Activated naive CD8-positive, alpha-beta T cell treated with anti-CD3 and anti-CD28 coated beads, Interleukin-2, amount 10 ng/mL, durations not matched to agents 7 days and 5 days (primary cell): ENCODE results near the gene EXD3. TPM values are rescaled to one million over a fixed set of nuclear protein-coding genes. Genes with fewer than 3 reads are reported as not detected.

Source experiments
- ATAC-seq: fragments of 150-1000 bp; cut with Tn5 transposase; one replicate; pipeline ENCODE4 v1.10.0; 2021; ENCODE audit warnings: low read depth, moderate library complexity
- POLR2A ChIA-PET: fragments of 350-600 bp; sonication (Branson Sonifier 250); formaldehyde crosslinking; loops from one replicate; lab custom pipeline; 2021; ENCODE audit warnings: antibody characterized with exemption; lab: Charles Lee
- DNase-seq: peaks from one replicate; pipeline ENCODE4 v3.0.0; 2021
- H3K27ac Mint-ChIP-seq: one replicate; pipeline ENCODE4 v1.8.0; 2022; ENCODE audit warnings: mild to moderate bottlenecking, mixed read lengths
- H3K27me3 Mint-ChIP-seq: one replicate; pipeline ENCODE4 v1.8.0; 2022; ENCODE audit warnings: mild to moderate bottlenecking, moderate library complexity, mixed read lengths
- H3K36me3 Mint-ChIP-seq: one replicate; pipeline ENCODE4 v1.8.0; 2021; ENCODE audit warnings: mild to moderate bottlenecking, mixed read lengths
- H3K4me1 Mint-ChIP-seq: one replicate; pipeline ENCODE4 v1.8.0; 2021; ENCODE audit warnings: mixed read lengths
- H3K4me3 Mint-ChIP-seq: one replicate; pipeline ENCODE4 v1.8.0; 2022; ENCODE audit warnings: mild to moderate bottlenecking, moderate library complexity, mixed read lengths
- H3K9me3 Mint-ChIP-seq: one replicate; pipeline ENCODE4 v1.8.0; 2021; ENCODE audit warnings: mixed read lengths
- total RNA-seq, 2 experiments: library from RNA; stranded (reverse); gene quantifications; one replicate each; pipeline ENCODE4 v1.2.3, GENCODE V29; 2021

The EXD3 gene
- total RNA-seq, 2 experiments from 2014 or later, result 23.4 to 24.7 TPM

- POLR2A ChIA-PET, result interaction anchor here (1.0 kb wide), 1 partner anchor 25 kb away, joined by 3 read pairs; no protein-coding TSS in a partner anchor
- Mint-ChIP-seq H3K36me3 (no peaks in the 10 kb centered on the region), H3K27me3 (peaks cover 4% of the 10 kb centered on the region), H3K4me3 (no peak overlapping the region), H3K4me1 (peaks cover 3% of the 10 kb centered on the region), H3K9me3 (no peaks in the 10 kb centered on the region), H3K27ac (no peak overlapping the region)
- peak; percentile 28 for DNase-seq
- ATAC-seq, result no peak
Observed at GRCh38 chr9:137436761-137437600, 14.0 kb upstream of the EXD3 start.

GRCh38 chr9:137435980-137436760, 13.2 kb upstream of the EXD3 start:
- Mint-ChIP-seq H3K27ac (no peak overlapping the region), H3K36me3 (no peaks in the 10 kb centered on the region)
- ATAC-seq, result no peak

GRCh38 chr9:137435381-137435891, 12.5 kb upstream of the EXD3 start:
- H3K36me3 Mint-ChIP-seq, result no peaks in the 10 kb centered on the region
- H3K27ac Mint-ChIP-seq, result no peak overlapping the region
- peaks cover 1% of the 10 kb centered on the region for H3K4me1 Mint-ChIP-seq
- H3K4me3 Mint-ChIP-seq, result no peak overlapping the region
- DNase-seq (peak; percentile 32), ATAC-seq (no peak)
- POLR2A ChIA-PET, result interaction anchor here (1.5 kb wide), 1 partner anchor 9 kb away, joined by 3 read pairs; no protein-coding TSS in a partner anchor
- H3K9me3 Mint-ChIP-seq, result no peaks in the 10 kb centered on the region
- H3K27me3 Mint-ChIP-seq, result peaks cover 2% of the 10 kb centered on the region

More at GRCh38 chr9:137435980-137436760, 13.2 kb upstream of the EXD3 start:
- H3K9me3 Mint-ChIP-seq, result no peaks in the 10 kb centered on the region
- POLR2A ChIA-PET, result interaction anchor here (1.0 kb wide), 1 partner anchor 26 kb away, joined by 3 read pairs; no protein-coding TSS in a partner anchor
- no peak for DNase-seq
- peaks cover 2% of the 10 kb centered on the region for H3K27me3 Mint-ChIP-seq
- peaks cover 1% of the 10 kb centered on the region for H3K4me1 Mint-ChIP-seq
- no peak overlapping the region for H3K4me3 Mint-ChIP-seq

GRCh38 chr9:137434498-137435380, 11.8 kb upstream of the EXD3 start:
- Mint-ChIP-seq H3K27me3 (peaks cover 2% of the 10 kb centered on the region), H3K9me3 (no peaks in the 10 kb centered on the region), H3K4me1 (peaks cover 1% of the 10 kb centered on the region), H3K36me3 (no peaks in the 10 kb centered on the region), H3K4me3 (no peak overlapping the region), H3K27ac (no peak overlapping the region)
- DNase-seq (peak; percentile 42), ATAC-seq (peak; percentile 10)
- POLR2A ChIA-PET, result interaction anchor here (1.2 to 1.5 kb wide), 2 partner anchors 10 to 12 kb away, joined by 3 to 5 read pairs; partner anchors contain the start of genes EXD3 and NOXA1

GRCh38 chr9:137433916-137434431, 11.0 kb upstream of the EXD3 start:
- ATAC-seq (no peak), DNase-seq (peak; percentile 27)
- POLR2A ChIA-PET, result interaction anchor here (1.2 to 1.5 kb wide), 2 partner anchors 10 to 11 kb away, joined by 3 to 5 read pairs; partner anchors contain the start of genes EXD3 and NOXA1
- Mint-ChIP-seq H3K9me3 (no peaks in the 10 kb centered on the region), H3K36me3 (no peaks in the 10 kb centered on the region), H3K4me1 (no peaks in the 10 kb centered on the region), H3K27me3 (no peaks in the 10 kb centered on the region), H3K4me3 (no peak overlapping the region), H3K27ac (no peak overlapping the region)

- no peaks in the 10 kb centered on the region for H3K4me1 Mint-ChIP-seq
- POLR2A ChIA-PET, result interaction anchor here (1.2 kb wide), 1 partner anchor 10 kb away, joined by 5 read pairs; the partner anchor contains the start of genes EXD3 and NOXA1
- H3K9me3 Mint-ChIP-seq, result no peaks in the 10 kb centered on the region
- no peaks in the 10 kb centered on the region for H3K27me3 Mint-ChIP-seq
- no peak overlapping the region for H3K27ac Mint-ChIP-seq
- no peak overlapping the region for H3K4me3 Mint-ChIP-seq
- H3K36me3 Mint-ChIP-seq, result no peaks in the 10 kb centered on the region
- ATAC-seq (no peak), DNase-seq (peak; percentile 32)
Observed at GRCh38 chr9:137433349-137433915, 10.5 kb upstream of the EXD3 start.

GRCh38 chr9:137432687-137433348, 9.9 kb upstream of the EXD3 start:
- Mint-ChIP-seq H3K27me3 (no peaks in the 10 kb centered on the region), H3K27ac (no peak overlapping the region), H3K4me1 (no peaks in the 10 kb centered on the region), H3K4me3 (no peak overlapping the region), H3K36me3 (no peaks in the 10 kb centered on the region), H3K9me3 (no peaks in the 10 kb centered on the region)
- ATAC-seq, result no peak
- DNase-seq, result no peak
- POLR2A ChIA-PET, result no interaction called here

GRCh38 chr9:137431416-137431931, 8.5 kb upstream of the EXD3 start:
- Mint-ChIP-seq H3K4me3 (no peak overlapping the region), H3K9me3 (no peaks in the 10 kb centered on the region), H3K36me3 (no peaks in the 10 kb centered on the region), H3K4me1 (no peaks in the 10 kb centered on the region), H3K27ac (no peak overlapping the region), H3K27me3 (no peaks in the 10 kb centered on the region)
- no peak for DNase-seq
- ATAC-seq, result no peak
- POLR2A ChIA-PET, result no interaction called here

GRCh38 chr9:137430723-137431415, 7.9 kb upstream of the EXD3 start:
- POLR2A ChIA-PET, result no interaction called here
- Mint-ChIP-seq H3K4me1 (no peaks in the 10 kb centered on the region), H3K4me3 (no peak overlapping the region), H3K36me3 (no peaks in the 10 kb centered on the region), H3K9me3 (no peaks in the 10 kb centered on the region), H3K27me3 (no peaks in the 10 kb centered on the region), H3K27ac (no peak overlapping the region)
- no peak for DNase-seq
- no peak for ATAC-seq

GRCh38 chr9:137429974-137430722, 7.2 kb upstream of the EXD3 start:
- Mint-ChIP-seq H3K4me1 (no peaks in the 10 kb centered on the region), H3K27me3 (peaks cover under 1% of the 10 kb centered on the region), H3K4me3 (no peak overlapping the region), H3K9me3 (no peaks in the 10 kb centered on the region), H3K27ac (no peak overlapping the region), H3K36me3 (no peaks in the 10 kb centered on the region)
- POLR2A ChIA-PET, result no interaction called here
- ATAC-seq, result no peak
- DNase-seq, result peak; percentile 34

- no peak for ATAC-seq
- DNase-seq, result no peak
- POLR2A ChIA-PET, result no interaction called here
- H3K4me1 Mint-ChIP-seq, result no peaks in the 10 kb centered on the region
- no peak overlapping the region for H3K27ac Mint-ChIP-seq
- H3K4me3 Mint-ChIP-seq, result no peak overlapping the region
- no peaks in the 10 kb centered on the region for H3K36me3 Mint-ChIP-seq
- H3K9me3 Mint-ChIP-seq, result no peaks in the 10 kb centered on the region
- peaks cover 6% of the 10 kb centered on the region for H3K27me3 Mint-ChIP-seq
Observed at GRCh38 chr9:137429546-137429890, 6.6 kb upstream of the EXD3 start.
